GM12872 (cell line): ENCODE data around the gene KIF26B.

Experiments used
- TF ChIP-seq, protein P1 (sequence below): IDR thresholded peaks from 3 replicates; pipeline ENCODE4 v1.5.1; 2011; ENCODE audit warnings: low read depth, mild to moderate bottlenecking, low read length, moderate library complexity; ENCODE audit not compliant: insufficient read depth

KIF26B gene

DNA sequence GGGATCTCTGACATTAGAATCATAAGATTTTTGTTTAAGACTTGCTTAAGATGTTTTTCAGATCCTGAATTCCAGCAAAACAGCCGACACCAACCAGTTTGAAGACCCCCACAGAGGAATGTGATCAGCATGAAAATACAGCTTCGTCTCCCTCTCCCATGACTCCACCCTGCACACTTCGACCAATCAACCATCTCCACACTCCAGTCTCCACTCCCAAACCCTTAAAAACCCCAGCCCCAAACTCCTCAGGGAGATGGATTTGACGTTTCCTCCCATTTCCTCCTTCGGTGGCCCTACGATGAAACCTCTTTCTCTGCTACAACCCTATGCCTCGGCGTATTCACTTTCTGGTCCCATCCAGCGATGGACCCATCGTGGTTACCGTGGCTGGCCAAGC lies 30.1 kb upstream of the KIF26B start:
- TF ChIP-seq, protein P1, sequence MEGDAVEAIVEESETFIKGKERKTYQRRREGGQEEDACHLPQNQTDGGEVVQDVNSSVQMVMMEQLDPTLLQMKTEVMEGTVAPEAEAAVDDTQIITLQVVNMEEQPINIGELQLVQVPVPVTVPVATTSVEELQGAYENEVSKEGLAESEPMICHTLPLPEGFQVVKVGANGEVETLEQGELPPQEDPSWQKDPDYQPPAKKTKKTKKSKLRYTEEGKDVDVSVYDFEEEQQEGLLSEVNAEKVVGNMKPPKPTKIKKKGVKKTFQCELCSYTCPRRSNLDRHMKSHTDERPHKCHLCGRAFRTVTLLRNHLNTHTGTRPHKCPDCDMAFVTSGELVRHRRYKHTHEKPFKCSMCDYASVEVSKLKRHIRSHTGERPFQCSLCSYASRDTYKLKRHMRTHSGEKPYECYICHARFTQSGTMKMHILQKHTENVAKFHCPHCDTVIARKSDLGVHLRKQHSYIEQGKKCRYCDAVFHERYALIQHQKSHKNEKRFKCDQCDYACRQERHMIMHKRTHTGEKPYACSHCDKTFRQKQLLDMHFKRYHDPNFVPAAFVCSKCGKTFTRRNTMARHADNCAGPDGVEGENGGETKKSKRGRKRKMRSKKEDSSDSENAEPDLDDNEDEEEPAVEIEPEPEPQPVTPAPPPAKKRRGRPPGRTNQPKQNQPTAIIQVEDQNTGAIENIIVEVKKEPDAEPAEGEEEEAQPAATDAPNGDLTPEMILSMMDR, result no peak

DNA sequence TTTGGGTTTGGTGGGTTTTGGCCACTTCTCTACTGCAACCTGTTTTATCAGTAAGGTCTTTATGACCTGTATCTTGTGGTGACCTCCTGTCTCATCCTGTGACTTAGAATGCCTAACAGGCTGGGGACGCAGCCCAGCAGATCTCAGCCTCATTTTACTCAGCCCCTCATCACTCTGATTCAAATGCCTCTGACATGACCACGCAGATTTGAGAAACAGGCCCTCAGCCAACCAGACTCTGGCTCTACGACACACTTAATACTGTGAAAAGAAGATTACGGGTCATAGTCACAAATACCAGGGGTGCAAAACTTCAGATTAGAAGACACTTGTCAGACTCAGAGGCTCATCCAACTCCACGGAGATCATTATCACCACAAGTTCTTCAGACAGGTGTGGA lies 28.3 kb upstream of the KIF26B start:
- TF ChIP-seq, protein P1, result no peak

DNA sequence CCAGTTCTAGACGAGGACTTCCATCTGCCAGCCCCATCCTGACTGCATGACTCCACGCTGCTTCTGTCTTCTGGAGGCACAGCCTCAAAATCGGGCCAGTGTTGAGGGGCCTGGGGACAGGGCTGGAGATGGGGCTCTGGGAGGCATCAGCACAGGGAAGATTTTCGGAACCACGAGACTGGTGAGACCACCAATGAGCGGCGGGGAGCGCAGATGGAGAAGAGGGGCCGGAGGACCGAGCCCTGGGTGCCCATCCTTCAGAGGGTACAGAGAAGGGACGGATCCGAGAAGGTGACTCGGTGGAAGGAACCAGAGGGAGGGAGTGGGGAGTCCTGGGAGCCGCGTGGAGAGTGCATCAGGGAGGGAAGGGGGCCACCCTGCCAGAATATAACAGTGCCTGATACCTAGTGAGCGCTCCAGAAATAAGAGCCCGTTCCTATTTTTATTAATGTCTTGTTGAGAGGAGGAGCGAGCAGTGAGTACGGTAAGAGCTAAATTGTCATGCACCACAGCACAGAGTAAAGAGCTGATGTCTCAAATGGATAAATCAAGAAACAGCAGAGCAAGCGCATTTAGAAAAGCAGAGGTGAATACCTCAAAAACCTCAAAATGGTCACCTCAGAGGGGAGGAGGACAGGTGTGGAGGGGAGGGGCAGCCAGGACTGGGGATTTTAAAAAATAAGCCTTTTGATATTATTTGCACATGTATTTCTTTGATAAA lies 26.2 kb upstream of the KIF26B start:
- TF ChIP-seq, protein P1, result no peak

DNA sequence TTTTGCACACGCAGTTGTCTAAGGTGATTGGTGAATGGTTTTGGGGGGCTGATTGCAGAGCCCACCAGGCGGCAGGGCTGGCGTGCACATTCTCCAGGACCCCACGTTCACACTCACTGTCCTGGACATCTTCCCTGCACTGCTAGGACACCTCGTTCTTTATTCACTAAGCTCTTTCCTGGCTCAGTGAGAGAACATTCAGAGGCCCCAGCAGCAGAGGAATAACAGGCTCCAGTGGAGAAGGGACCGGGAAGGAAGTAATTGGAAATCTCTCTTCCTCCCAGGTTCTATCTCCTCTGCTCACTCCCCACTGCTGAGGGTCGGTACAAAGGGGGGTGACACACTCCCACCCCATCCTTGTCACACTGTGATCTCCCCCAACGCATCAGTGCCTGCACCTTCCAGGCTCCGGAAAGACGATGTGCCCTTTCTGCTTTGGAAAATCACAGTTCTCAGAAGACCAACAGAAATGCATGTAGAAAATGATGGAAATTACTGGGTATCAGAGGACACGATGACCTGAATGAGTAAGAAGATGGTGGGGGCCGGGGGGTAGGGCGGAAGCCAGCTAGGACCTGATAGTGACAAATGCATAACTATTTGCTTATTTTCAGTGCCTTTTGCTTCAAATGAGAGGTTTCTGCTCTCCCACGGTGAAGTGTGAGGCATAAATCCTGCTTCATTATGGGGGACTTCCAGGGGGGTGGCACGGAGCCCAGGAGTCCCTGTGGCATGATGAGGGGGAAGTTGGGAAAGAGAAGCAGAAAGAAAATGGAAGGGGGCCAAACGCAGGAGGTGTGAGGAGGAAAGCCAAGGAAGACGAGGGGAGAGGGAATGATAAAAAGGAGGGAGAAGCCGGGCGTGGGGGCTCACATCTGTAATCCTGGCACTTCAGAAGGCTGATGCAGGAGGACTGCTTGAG lies 25.2 kb upstream of the KIF26B start:
- TF ChIP-seq, protein P1, result no peak

DNA sequence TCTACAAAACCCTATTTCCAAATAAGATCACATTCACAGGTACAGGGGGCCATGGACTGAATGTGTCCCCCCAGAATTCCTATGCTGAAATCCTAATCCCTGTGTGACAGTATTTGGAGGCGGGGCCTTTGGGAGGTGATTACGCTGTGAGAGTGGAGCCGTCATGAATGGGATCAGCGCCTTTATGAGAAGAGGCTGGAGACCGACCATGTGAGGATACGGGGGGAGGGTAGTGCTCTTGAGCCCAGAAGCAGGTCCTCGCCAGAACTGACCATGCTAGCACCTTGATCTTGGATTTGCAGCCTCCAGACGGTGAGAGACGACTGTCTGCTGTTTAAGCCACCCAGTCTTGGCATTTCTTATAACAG lies 23.8 kb upstream of the KIF26B start:
- TF ChIP-seq, protein P1, result no peak

DNA sequence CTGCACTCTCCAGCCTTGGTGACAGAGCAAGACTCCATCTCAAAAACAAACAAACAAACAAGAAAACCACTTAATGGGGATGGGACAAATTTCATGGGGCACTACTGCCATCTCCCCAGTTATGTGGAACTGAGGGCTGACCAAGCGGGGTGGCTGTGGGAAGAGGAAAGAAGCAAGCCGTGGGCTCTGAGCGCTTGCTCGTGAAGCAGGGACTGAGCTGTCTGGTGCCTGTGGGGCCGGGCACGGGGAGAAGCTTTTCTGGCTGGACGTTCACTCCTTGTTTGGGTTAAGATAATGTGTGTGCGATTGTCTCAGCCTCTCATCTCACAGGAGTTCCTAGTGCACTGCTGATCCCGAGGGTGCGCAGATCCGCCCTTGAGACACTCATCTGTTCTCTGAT lies 22.0 kb upstream of the KIF26B start:
- TF ChIP-seq, protein P1, result no peak

DNA sequence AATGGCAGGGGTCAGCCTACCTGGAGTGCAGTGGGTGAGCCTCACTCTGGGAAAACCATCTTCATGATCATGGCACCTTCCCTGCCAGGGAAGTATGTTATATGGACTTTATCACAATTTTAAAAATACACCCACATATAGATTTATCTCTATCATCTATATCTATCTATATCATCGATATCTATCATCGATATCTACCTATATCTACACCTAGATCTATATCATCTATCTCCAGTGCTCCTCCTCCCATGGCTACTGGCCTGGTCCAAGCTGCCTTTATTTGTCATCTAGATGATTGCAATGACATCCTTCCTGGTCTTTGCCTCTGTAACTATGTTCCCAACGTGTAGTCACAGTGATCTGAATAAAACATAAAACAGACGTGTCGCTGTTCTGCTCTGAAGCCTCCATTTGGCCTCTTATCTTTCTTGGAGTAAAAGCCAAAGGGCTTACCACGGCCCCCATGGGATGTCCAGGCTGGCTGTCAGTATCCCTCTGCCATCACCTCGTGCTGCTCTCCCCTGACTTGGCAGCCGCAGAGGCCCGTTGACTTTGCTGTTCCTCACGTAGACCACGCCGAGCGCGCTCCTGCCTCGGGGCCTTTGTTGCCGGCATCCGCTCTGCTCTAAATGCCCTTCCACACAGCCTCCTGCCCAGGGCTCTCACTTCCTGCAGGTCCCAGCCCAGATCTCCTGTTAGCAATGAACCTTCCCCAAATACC lies 20.6 kb upstream of the KIF26B start:
- TF ChIP-seq, protein P1, result no peak
